CD4-positive, alpha-beta T cell treated with Interleukin-2 at 100 ng/mL for 4 hours (primary cell): ENCODE measurements around the gene KSR2.
"Not testable (repeated sequence)": the region's sequence is repeated elsewhere in the genome, so short reads cannot be mapped to it uniquely, and the experiment has no call there.

Experiments used
- DNase-seq: peaks from one replicate; pipeline ENCODE4 v3.0.0-alpha.2; 2020; ENCODE audit warnings: low spot score

The KSR2 gene

DNA sequence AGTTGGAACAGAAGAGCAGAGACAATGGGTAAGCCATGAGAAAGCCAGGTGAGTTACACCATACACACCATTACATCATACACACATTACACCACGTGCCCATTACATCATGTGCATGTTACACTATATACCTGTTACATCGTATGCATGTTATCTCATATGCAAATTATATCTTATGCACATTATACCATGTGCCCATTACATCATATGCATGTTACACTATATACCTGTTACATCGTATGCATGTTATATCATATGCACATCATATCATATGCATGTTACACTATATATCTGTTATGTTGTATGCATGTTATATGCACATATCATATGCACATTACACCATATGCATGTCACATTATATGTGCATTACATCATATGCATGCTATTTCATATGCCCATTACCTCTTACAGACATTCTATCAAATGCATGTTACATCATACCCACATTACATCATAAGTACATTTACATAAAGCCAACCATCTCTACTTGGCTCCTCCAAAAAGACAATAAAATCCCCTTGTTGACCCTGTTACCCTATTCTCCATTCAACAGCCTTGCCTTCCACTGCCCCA is 207.2 kb downstream of the KSR2 start:
- DNase-seq = no peak

- no peak for DNase-seq
These were observed 207.8 kb downstream of the KSR2 start for GRCh38 chr12:117760990-117761389.

DNA sequence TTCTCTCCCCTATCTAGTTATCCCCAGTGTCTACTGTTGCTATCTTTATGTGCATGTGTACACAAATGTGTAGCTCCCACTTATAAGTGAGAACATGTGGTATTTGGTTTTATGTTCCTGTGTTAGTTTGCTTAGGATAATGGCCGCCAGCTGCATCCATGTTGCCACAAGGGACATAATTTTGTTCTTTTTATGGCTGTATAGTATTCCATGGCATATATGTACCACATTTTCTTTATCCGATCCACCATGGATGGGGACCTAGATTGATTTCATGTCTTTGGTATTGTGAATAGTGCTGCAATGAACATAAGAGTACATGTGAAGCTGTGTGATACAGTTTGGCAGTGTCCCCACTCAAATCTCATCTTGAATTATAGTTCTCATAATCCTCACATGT is 218.1 kb downstream of the KSR2 start:
- no peak for DNase-seq

DNA sequence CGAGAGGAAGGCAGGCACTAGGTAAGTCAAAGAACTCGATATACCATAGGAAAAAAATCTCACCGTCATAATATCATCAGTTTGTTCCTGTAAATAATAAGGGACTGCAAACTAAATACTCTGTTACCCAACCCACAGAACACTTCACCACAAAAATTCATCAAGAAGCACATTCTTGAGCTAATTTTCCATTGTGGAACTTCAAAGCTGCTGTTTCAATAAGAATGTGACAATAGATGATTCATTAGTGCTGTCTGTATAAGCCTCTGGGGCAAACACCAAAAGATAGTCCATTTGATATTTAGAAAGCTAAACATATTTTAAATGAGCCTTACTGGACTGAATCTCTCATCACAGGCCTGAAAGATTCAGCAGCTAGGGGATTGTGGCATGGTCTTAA is 219.4 kb downstream of the KSR2 start:
- DNase-seq = no peak

- DNase-seq = not testable (repeated sequence)
These were observed 222.4 kb downstream of the KSR2 start for GRCh38 chr12:117746358-117746757.

DNA sequence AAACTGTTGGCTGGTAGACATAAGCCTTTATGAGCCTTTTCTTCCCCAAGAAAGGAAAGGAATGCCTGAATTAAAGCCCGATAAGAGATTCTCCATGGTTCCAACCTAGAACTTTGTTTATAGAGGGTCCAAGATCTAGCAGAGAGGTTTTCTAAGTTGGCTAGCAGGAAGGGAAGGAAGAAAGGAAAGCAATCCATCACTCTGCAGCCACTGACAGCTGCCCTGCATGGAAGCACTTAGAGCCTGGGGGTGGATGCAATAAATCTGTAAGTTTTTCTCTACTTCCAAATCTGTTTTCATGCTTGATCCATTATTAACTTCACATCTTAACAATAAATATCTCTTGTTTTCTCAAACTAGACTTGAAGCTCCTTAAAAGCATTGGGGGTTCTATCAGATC is 224.4 kb downstream of the KSR2 start:
- DNase-seq = no peak

DNA sequence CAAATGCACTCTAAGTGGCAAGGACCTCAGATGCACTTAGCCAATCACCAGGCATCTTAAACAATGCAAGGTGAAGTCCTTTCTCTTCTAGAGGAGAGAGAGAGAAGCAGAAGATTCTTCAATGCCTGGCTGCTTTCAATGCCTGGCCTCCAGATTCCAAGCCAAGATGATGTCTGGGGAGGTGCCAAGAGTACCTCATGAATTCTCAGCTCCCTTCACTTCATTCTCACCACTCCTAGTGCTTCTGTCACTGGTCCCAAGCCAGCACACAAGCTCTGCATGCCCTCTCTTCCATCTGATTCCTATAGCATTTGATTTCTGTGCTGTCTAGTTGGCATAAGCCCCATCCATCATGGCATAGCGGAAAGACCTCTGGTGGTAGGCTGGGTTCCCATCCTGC is 225.0 kb downstream of the KSR2 start:
- no peak for DNase-seq

DNA sequence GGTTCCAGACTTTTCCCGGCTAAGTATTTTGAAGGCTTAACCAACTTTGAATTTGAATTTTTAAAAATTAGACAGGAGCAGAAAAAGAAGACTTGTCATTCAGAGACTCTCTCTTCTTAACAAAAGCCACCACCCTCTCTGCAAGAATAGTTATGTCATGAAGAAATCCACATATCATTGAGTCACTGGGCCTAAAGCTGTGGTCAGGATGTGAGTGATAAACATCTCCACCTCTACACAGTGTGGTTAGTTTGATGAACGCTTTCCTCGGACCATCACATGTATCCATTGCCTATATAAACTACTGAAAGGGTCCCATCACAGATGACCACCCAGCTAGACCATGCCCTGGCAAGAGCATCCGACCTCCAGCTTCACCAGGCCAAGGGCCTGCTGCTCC is 226.1 kb downstream of the KSR2 start:
- DNase-seq = no peak

DNA sequence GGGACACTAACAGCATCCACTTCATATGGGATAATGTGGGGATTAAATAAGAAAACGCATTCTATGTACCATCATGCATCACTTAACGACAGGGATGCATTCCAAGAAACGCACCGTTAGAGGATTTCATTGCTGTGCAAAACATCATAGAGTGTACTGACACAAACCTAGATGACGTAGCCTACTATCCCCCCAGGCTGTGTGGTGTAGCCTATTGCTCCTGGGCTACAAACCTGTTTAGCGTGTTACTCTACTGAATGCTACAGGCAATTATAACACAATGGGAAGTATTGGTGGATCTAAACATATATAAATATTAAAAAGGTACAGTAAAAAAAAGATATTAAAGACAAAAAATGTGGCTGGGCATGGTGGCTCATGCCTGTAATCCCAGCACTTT is 230.6 kb downstream of the KSR2 start:
- DNase-seq = no peak

GRCh38 chr12:117733549-117733805 is 235.3 kb downstream of the KSR2 start:
- DNase-seq = no peak

DNA sequence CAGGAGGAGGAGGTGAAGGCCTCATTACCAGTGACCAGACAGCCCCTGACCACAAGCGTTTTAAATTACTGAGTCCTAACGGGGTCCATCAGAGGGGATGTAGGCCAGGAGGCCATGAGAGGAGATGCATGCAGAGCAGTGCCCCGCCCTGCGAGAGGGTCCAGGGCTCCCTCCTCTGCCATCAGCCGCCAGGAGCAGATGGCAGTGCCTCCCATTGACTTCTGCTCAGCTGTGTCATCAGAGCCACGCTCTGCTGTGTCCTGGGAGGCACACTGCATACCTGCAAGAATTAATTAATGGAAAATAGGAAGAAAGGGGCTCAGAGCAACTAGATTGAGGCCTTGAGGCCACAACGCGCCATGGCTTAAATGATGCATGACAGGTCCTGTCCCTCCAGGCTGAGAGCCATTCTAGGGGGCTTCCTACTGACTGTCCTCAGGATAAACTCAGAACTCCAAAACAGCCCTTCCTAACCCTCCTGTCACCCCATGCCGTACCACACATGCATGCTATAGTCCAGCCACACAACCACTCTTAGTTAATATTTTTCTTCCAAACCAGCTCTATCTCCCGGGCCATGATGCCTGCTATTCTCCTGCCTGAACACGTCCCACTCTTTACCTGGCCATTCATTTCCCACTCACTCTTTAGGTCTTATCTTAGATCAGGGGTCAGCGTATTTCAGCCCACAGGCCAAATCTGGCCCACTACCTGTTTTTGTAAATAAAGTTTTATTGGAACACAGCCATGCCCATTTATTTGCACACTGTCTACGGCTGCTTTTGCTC is 235.8 kb downstream of the KSR2 start:
- DNase-seq = no peak

GRCh38 chr12:117731131-117731530 is 237.7 kb downstream of the KSR2 start:
- not testable (repeated sequence) for DNase-seq

DNA sequence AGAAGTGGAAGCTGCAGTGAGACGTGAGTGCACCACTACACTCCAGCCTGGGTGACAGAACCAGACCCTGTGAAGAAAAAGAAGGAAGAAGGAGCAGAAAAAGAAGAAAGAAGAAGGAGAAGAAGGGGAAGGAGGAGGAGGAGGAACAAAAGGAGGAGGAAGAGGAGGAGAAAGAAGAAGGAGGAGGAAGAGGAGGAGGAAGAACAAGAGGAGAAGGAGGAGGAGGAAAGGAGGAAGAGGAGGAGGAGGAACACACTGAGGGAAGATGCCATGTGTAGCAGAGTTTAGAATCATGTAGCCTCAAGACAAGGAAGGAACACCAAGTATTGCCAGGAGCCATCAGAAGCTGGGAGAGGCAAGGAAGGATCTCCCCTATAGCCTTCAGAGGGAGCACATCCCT is 241.5 kb downstream of the KSR2 start:
- DNase-seq = no peak

DNA sequence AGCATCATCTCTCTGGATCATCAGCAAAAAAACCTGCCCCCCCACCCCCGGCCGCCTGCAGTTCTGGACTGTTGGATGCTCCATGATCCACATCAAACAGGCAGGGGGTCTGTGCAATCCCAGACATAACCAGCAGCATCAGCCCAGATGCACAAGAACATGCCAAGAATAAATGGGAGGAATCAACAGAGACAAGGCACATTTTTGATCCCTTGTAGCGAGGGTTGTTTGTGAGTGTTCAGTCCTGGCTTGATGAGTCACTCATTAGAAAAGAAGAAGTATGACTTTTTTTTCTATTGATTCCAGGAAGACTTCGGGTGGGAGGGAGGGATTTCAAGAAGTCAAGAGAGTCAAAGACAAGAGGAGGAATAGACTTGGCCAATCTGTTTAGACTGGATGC is 244.2 kb downstream of the KSR2 start:
- DNase-seq = no peak

- no peak for DNase-seq
These were observed 250.2 kb downstream of the KSR2 start for GRCh38 chr12:117718559-117718958.

DNA sequence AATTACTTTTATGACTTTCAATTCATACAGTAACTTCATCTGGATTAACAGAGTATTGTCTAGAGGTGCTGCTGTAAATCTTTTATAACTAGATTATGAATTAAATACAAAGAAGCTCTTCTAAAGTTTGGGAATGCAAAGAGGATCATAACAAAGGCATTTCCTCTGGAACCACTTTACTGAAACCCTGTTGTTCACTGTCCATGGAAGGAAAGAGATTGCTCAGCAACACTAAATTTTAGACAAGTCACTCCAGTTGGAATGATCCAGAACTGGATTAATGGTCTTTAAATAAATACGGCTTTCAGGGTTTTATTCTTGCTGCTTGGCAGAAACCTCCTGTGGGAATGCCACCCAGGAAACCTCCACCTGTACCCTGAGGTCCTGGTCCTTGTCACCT is 250.6 kb downstream of the KSR2 start:
- no peak for DNase-seq

DNA sequence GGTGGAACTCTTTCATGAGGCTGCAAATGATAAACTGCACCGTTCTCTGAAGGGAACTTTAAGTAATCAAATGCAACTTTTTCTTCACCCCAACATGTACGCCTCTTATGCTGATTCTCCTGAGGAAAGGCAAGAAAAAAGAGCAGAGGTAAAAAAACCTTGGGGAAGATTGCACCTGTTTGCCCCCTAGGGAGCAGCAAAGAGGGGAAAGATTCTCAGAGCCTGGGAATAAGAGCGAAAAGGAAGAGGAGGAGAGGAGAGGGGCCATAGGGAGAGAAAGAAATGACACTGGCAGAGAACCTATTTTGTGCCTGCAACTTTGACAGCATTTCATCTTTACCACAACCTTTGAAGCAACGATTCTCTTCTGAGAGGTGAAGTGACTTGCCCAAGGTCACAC is 254.6 kb downstream of the KSR2 start:
- no peak for DNase-seq

DNA sequence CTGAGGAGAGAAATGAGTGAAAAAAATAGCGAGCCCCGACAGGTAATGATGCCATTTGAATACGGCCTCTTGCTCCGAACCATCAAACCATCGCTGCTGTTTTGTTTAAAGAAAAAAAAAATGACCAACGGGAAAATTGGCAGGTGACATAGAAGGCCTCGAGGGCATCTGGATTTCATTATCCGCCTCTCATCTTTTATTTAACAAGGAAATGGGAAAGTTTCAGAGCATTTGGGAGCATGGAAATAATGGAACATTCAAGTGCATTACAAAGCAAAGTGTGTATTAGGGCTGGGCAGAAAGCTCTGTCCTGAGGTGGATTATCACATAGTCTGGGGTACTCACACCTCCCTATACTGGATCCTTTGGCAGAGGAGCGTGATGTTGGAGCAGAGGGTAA is 258.7 kb downstream of the KSR2 start:
- no peak for DNase-seq

DNA sequence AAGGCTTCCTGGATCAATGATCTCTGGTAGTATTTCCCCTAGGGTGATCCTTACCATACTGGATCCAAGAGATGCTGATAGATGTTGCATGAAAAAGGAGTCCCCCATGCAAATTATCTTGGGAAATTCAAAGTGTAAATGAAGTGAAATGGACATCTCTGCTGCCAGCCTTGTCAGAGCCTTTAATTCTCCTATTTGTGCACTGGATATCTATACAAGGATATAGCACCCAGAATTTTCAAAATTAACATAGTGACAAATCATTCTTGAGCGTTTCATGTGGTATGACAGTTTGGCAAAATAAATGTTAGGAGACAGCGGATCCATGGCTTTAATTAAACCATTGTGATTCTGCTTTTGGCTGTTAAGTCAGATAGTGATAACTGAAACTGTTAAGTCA is 260.9 kb downstream of the KSR2 start:
- no peak for DNase-seq

- DNase-seq = no peak
These were observed 265.2 kb downstream of the KSR2 start for GRCh38 chr12:117703584-117703983.

DNA sequence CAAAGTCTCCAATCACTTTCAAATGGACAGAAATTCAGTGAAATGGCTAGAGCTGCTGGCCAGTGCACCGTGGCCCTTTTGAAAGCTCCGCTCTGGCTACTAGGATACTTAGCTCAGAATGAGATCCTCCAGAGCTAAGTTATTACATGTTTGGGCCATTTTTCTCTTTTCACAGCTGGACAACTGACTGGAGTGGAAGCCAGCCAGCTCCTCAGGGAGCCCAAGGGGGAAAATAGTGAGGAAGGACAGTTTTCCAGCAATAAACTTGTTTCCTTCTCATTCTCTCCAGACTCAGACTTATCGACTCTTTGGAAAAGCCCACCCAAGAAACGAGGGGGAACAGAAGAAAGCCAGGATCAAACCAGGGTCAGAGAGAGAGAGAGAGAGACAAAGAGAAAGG is 266.0 kb downstream of the KSR2 start:
- no peak for DNase-seq

DNA sequence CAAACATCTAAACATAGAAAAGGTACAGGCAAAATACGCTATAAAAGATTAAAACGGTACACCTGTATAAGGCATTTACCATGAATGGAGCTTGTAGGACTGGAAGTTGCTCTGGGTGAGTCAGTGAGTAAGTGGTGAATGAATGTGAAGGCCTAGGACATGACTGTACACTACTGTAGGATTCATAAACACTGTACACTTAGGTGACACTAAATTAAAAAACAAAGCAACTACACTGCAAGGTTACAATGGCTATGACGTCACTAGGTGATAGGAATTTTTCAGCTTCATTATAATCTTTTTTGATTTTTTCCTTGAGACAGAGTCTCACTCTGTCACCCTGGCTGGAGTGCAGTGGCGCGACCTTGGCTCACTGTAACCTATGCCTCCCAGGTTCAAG is 269.2 kb downstream of the KSR2 start:
- DNase-seq = no peak

- no peak for DNase-seq
These were observed 269.7 kb downstream of the KSR2 start for GRCh38 chr12:117699118-117699517.

DNA sequence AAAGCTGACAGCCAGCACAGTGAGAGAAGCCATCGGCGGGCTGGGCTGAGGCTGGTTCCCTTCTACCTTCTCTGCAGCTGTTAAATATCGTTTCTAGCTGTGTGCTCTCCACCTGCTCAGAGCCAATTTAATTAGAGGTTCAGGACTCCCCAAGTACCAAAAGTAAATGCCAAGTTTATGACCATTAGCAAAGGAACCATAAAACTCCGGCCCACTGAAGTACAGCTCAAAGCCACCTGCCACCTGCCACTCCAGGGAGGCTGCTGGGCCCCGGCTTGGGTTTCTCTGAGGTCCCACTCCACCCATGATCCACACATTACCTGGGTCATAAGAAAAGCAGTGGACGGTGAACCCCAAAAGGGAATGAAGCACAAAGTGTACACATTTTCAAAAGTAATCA is 272.8 kb downstream of the KSR2 start:
- no peak for DNase-seq
